Measurements from ENCODE around the gene GCK. TPM values are rescaled to one million over a fixed set of nuclear protein-coding genes. Genes with fewer than 3 reads are reported as not detected.

The GCK gene
- total and polyA plus RNA-seq, 4 donors, result 0.09 to 12.7 (median 0.44) TPM

DNA sequence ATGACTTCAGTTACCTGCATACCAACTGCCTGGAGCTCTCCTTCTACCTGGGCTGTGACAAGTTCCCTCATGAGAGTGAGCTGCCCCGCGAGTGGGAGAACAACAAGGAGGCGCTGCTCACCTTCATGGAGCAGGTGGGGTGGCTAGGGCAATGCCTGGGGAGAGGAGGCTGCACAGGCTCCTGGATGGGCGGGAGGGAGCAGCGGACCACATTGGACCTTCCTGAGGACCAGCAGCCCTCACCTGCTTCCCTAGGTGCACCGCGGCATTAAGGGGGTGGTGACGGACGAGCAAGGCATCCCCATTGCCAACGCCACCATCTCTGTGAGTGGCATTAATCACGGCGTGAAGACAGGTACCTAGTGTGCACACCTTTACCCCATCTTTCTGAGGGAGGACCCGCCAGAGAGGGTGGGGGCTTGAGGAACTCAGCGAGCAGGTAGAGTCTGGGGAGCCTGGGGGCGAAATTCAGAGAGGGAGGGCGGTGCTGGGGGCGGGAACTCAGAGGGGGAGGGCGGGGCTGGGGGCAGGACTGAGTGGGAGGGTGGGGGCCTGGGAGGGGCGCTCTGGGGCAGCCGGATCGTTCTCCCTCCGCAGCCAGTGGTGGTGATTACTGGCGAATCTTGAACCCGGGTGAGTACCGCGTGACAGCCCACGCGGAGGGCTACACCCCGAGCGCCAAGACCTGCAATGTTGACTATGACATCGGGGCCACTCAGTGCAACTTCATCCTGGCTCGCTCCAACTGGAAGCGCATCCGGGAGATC lies 76.1 kb downstream of the GCK start:
- DNase-seq (ENCODE audit: low spot score), result no peak
- H3K9me3 ChIP-seq (ENCODE audit: control insufficient read depth in 4 of 4, low read length in 3 of 4), result no peaks in the 10 kb centered on the region
- H3K9ac ChIP-seq (ENCODE audit: low read depth in 1 of 2, low read length in 2 of 2), result no peak overlapping the region

DNA sequence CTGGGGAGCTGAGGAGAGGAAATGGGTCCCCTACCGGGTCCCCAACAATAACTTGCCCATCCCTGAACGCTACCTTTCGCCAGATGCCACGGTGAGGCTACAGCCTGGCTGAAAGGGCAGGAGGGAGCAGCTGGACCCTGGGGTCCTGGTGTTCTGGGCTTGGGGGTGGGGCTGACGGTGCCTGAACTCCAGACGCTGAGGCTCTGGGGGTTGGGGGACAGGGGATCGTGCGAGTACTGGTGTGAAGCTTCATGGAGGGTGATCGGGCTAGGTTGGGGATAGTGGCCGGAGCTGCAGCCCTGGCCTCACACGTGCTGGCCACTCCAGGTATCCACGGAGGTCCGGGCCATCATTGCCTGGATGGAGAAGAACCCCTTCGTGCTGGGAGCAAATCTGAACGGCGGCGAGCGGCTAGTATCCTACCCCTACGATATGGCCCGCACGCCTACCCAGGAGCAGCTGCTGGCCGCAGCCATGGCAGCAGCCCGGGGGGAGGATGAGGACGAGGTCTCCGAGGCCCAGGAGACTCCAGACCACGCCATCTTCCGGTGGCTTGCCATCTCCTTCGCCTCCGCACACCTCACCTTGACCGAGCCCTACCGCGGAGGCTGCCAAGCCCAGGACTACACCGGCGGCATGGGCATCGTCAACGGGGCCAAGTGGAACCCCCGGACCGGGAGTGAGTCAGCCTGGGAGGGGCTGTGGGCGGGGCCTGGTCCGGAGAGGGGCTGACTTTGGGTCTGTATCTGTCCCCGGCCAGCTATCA lies 76.8 kb downstream of the GCK start:
- Histone ChIP-seq H3K27me3 (ENCODE audit: control insufficient read depth in 4 of 4, insufficient read depth in 4 of 4, low read length in 3 of 4) (no peaks in the 10 kb centered on the region), H3K9me3 (ENCODE audit: control insufficient read depth in 4 of 4, low read length in 3 of 4) (no peaks in the 10 kb centered on the region), H3K27ac (ENCODE audit: low read depth in 1 of 2, low read length in 2 of 2) (no peak overlapping the region), H3K4me1 (ENCODE audit: control insufficient read depth in 4 of 4, insufficient read depth in 4 of 4, low read length in 3 of 4) (peaks cover 0 to 4% (median 2%) of the 10 kb centered on the region in 4 donors), H3K4me3 (ENCODE audit: low read depth in 1 of 3, low read length in 3 of 3) (no peak overlapping the region), H3K36me3 (ENCODE audit: control insufficient read depth in 4 of 4, insufficient read depth in 3 of 4, low read depth in 1 of 4, low read length in 3 of 4) (peaks cover 3 to 28% (median 14%) of the 10 kb centered on the region in 4 donors), H3K9ac (ENCODE audit: low read depth in 1 of 2, low read length in 2 of 2) (no peak overlapping the region)
- TF ChIP-seq FOXA1 (IDR thresholded peaks at IDR 0.05), result no peak
- TF ChIP-seq, protein P1, sequence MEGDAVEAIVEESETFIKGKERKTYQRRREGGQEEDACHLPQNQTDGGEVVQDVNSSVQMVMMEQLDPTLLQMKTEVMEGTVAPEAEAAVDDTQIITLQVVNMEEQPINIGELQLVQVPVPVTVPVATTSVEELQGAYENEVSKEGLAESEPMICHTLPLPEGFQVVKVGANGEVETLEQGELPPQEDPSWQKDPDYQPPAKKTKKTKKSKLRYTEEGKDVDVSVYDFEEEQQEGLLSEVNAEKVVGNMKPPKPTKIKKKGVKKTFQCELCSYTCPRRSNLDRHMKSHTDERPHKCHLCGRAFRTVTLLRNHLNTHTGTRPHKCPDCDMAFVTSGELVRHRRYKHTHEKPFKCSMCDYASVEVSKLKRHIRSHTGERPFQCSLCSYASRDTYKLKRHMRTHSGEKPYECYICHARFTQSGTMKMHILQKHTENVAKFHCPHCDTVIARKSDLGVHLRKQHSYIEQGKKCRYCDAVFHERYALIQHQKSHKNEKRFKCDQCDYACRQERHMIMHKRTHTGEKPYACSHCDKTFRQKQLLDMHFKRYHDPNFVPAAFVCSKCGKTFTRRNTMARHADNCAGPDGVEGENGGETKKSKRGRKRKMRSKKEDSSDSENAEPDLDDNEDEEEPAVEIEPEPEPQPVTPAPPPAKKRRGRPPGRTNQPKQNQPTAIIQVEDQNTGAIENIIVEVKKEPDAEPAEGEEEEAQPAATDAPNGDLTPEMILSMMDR (IDR thresholded peaks at IDR 0.05; ENCODE audit: low read depth, low read length, missing input control), result no peak
- no peak for TF ChIP-seq YY1 (IDR thresholded peaks at IDR 0.05)
- no peak for DNase-seq (ENCODE audit: low spot score)
- 63% methylated on average over 41 of the region's 41 CpGs for WGBS

More for the DNA sequence above, 76.1 kb downstream of the GCK start:
- Histone ChIP-seq H3K4me1 (ENCODE audit: control insufficient read depth in 4 of 4, insufficient read depth in 4 of 4, low read length in 3 of 4) (peaks cover 0 to 4% (median 2%) of the 10 kb centered on the region in 4 donors), H3K4me3 (ENCODE audit: low read depth in 1 of 3, low read length in 3 of 3) (no peak overlapping the region), H3K27ac (ENCODE audit: low read depth in 1 of 2, low read length in 2 of 2) (no peak overlapping the region), H3K27me3 (ENCODE audit: control insufficient read depth in 4 of 4, insufficient read depth in 4 of 4, low read length in 3 of 4) (no peaks in the 10 kb centered on the region), H3K36me3 (ENCODE audit: control insufficient read depth in 4 of 4, insufficient read depth in 3 of 4, low read depth in 1 of 4, low read length in 3 of 4) (peaks cover 6 to 34% (median 17%) of the 10 kb centered on the region in 4 donors)
- WGBS, result 75% methylated on average over 34 of the region's 34 CpGs
- TF ChIP-seq, protein P1 (IDR thresholded peaks at IDR 0.05; ENCODE audit: low read depth, low read length, missing input control), result no peak
- TF ChIP-seq, protein P2, sequence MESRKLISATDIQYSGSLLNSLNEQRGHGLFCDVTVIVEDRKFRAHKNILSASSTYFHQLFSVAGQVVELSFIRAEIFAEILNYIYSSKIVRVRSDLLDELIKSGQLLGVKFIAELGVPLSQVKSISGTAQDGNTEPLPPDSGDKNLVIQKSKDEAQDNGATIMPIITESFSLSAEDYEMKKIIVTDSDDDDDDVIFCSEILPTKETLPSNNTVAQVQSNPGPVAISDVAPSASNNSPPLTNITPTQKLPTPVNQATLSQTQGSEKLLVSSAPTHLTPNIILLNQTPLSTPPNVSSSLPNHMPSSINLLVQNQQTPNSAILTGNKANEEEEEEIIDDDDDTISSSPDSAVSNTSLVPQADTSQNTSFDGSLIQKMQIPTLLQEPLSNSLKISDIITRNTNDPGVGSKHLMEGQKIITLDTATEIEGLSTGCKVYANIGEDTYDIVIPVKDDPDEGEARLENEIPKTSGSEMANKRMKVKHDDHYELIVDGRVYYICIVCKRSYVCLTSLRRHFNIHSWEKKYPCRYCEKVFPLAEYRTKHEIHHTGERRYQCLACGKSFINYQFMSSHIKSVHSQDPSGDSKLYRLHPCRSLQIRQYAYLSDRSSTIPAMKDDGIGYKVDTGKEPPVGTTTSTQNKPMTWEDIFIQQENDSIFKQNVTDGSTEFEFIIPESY (IDR thresholded peaks at IDR 0.05), result no peak
- TF ChIP-seq, protein P3, sequence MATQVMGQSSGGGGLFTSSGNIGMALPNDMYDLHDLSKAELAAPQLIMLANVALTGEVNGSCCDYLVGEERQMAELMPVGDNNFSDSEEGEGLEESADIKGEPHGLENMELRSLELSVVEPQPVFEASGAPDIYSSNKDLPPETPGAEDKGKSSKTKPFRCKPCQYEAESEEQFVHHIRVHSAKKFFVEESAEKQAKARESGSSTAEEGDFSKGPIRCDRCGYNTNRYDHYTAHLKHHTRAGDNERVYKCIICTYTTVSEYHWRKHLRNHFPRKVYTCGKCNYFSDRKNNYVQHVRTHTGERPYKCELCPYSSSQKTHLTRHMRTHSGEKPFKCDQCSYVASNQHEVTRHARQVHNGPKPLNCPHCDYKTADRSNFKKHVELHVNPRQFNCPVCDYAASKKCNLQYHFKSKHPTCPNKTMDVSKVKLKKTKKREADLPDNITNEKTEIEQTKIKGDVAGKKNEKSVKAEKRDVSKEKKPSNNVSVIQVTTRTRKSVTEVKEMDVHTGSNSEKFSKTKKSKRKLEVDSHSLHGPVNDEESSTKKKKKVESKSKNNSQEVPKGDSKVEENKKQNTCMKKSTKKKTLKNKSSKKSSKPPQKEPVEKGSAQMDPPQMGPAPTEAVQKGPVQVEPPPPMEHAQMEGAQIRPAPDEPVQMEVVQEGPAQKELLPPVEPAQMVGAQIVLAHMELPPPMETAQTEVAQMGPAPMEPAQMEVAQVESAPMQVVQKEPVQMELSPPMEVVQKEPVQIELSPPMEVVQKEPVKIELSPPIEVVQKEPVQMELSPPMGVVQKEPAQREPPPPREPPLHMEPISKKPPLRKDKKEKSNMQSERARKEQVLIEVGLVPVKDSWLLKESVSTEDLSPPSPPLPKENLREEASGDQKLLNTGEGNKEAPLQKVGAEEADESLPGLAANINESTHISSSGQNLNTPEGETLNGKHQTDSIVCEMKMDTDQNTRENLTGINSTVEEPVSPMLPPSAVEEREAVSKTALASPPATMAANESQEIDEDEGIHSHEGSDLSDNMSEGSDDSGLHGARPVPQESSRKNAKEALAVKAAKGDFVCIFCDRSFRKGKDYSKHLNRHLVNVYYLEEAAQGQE (IDR thresholded peaks at IDR 0.05), result no peak
- no peak for TF ChIP-seq SP1 (IDR thresholded peaks at IDR 0.05)
